HCT116 (cell line): ENCODE data around the gene DNAJC3. TPM values are rescaled to one million over a fixed set of nuclear protein-coding genes. Genes with fewer than 3 reads are reported as not detected.

Source experiments
- ATAC-seq: fragments of 200-7000 bp; cut with Tn5 transposase; 2 replicates; pipeline ENCODE4 v1.9.1; 2020; ENCODE audit warnings: mild to moderate bottlenecking, moderate library complexity
- BruUV-seq: library from RNA; stranded (reverse); fragments of 400-500 nt; replicated peaks from 2 replicates; lab custom pipeline; 2021; lab: Mats Ljungman, UMichigan
- CTCF ChIA-PET: fragments of 300-600 bp; sonication (Branson Sonifier 250); formaldehyde crosslinking; loops from one replicate; lab custom pipeline; 2021; ENCODE audit warnings: antibody characterized with exemption; lab: Charles Lee
- POLR2A ChIA-PET: fragments of 300-600, 350-600 bp; sonication (Branson Sonifier 250); formaldehyde crosslinking; loops from one replicate; lab custom pipeline; 2021; ENCODE audit warnings: antibody characterized with exemption; lab: Charles Lee
- RAD21 ChIA-PET, 2 experiments: fragments of 300-600 bp; sonication (Branson Sonifier 250); formaldehyde crosslinking; loops; one replicate each; lab custom pipeline; 2023; ENCODE audit warnings: low total read pairs in 2 of 2; ENCODE audit not compliant: uncharacterized antibody in 2 of 2, unreplicated experiment in 2 of 2, low non-redundant PET in 1 of 2; lab: Charles Lee
- DNase-seq: peaks from one replicate; pipeline ENCODE4 v3.0.0-alpha.2; 2010; ENCODE audit warnings: low read depth, low spot score
- H2AFZ ChIP-seq: fragments of 200-600 bp; shearing (Covaris generic), sonication (generic); 2 replicates; pipeline ENCODE4 v1.6.1; 2017; ENCODE audit warnings: low read depth, mixed run types, mixed read lengths, antibody characterized with exemption, low read length; ENCODE audit not compliant: poor library complexity, severe bottlenecking
- H3K27ac ChIP-seq: 2 replicates; pipeline ENCODE4 v1.5.1; 2012; ENCODE audit warnings: low read depth, low read length
- H3K27me3 ChIP-seq: fragments of 200-600 bp; sonication (generic); 2 replicates; pipeline ENCODE4 v1.6.1; 2016; ENCODE audit warnings: mixed run types, low read length, mixed read lengths; ENCODE audit not compliant: insufficient read depth
- H3K36me3 ChIP-seq, 2 experiments: fragments of 200-500 bp in 1 of 2; fragments of 200-600 bp in 1 of 2; sonication (Bioruptor generic) in 1 of 2; sonication (generic) in 1 of 2; 2 replicates each; pipeline versions ENCODE4 v1.5.1 to v1.6.1; 2014 to 2016; ENCODE audit warnings: low read length in 2 of 2, inconsistent platforms in 1 of 2, mixed read lengths in 1 of 2, mixed run types in 1 of 2; ENCODE audit not compliant: insufficient read depth in 2 of 2, control insufficient read depth in 1 of 2
- H3K4me1 ChIP-seq, 2 experiments: fragments of 200-600 bp in 1 of 2; sonication (generic) in 1 of 2; 2 replicates each; pipeline versions ENCODE4 v1.5.1 to v1.6.1; 2012 to 2017; ENCODE audit warnings: low read length in 2 of 2, inconsistent platforms in 1 of 2, mild to moderate bottlenecking in 1 of 2, mixed read lengths in 1 of 2, mixed run types in 1 of 2, moderate library complexity in 1 of 2; ENCODE audit not compliant: insufficient read depth in 2 of 2, control insufficient read depth in 1 of 2
- H3K4me2 ChIP-seq: fragments of 200-600 bp; sonication (generic); 2 replicates; pipeline ENCODE4 v1.6.1; 2017; ENCODE audit warnings: mixed run types, low read length, mixed read lengths
- H3K4me3 ChIP-seq, 2 experiments: fragments of 200-600 bp in 1 of 2; sonication (generic) in 1 of 2; replicated peaks in 1 of 2; 2 replicates each; pipeline ENCODE4 v1.5.1; 2011 to 2016; ENCODE audit warnings: low read length in 2 of 2, control low read depth in 1 of 2, low read depth in 1 of 2, mild to moderate bottlenecking in 1 of 2, mixed read lengths in 1 of 2, mixed run types in 1 of 2
- H3K79me2 ChIP-seq: fragments of 200-600 bp; sonication (generic); 2 replicates; pipeline ENCODE4 v1.6.1; 2017; ENCODE audit warnings: mild to moderate bottlenecking, mixed run types, low read length, moderate library complexity, mixed read lengths; ENCODE audit not compliant: insufficient read depth
- H3K9ac ChIP-seq: fragments of 200-600 bp; sonication (generic); 2 replicates; pipeline ENCODE4 v1.6.1; 2016; ENCODE audit warnings: low read length, mixed read lengths
- H3K9me2 ChIP-seq: fragments of 200-600 bp; sonication (generic), shearing (Covaris generic); 2 replicates; pipeline ENCODE4 v1.6.1; 2017; ENCODE audit warnings: mixed run types, mild to moderate bottlenecking, moderate library complexity; ENCODE audit not compliant: insufficient read depth
- H3K9me3 ChIP-seq, 2 experiments: fragments of 200-500 bp in 1 of 2; fragments of 200-600 bp in 1 of 2; sonication (Bioruptor generic) in 1 of 2; sonication (generic) in 1 of 2; 2 replicates each; pipeline ENCODE4 v1.6.1; 2014 to 2017; ENCODE audit warnings: low read length in 2 of 2, mixed read lengths in 2 of 2, inconsistent platforms in 1 of 2, low read depth in 1 of 2, mild to moderate bottlenecking in 1 of 2, mixed run types in 1 of 2, moderate library complexity in 1 of 2; ENCODE audit not compliant: control insufficient read depth in 1 of 2, insufficient read depth in 1 of 2
- H4K20me1 ChIP-seq: fragments of 200-600 bp; sonication (generic), shearing (Covaris generic); 2 replicates; pipeline ENCODE4 v1.6.1; 2017; ENCODE audit warnings: mixed run types, mild to moderate bottlenecking, moderate library complexity; ENCODE audit not compliant: insufficient read depth
- ATF3 ChIP-seq: IDR thresholded peaks from 2 replicates; pipeline ENCODE4 v1.6.1; 2012
- CBX3 ChIP-seq: IDR thresholded peaks from 2 replicates; pipeline ENCODE4 v1.6.1; 2012; ENCODE audit warnings: low read depth
- CEBPB ChIP-seq: IDR thresholded peaks from 2 replicates; pipeline ENCODE4 v1.6.1; 2012; ENCODE audit warnings: low read depth
- CTCF ChIP-seq, 3 experiments: fragments of 200-600 bp in 1 of 3; sonication (generic) in 1 of 3; IDR thresholded peaks in 2 of 3; conservative IDR thresholded peaks in 1 of 3; 2 replicates each; pipeline ENCODE4 v1.5.1; 2012 to 2017; ENCODE audit warnings: low read depth in 2 of 3, low read length in 2 of 3, antibody characterized with exemption in 1 of 3, borderline replicate concordance in 1 of 3, control low read depth in 1 of 3, mild to moderate bottlenecking in 1 of 3, mixed read lengths in 1 of 3, mixed run types in 1 of 3, moderate library complexity in 1 of 3; ENCODE audit not compliant: insufficient read depth in 1 of 3
- EZH2 ChIP-seq: fragments of 200-600 bp; sonication (generic); IDR thresholded peaks from 2 replicates; pipeline ENCODE4 v1.6.1; 2017; ENCODE audit warnings: antibody characterized with exemption, mixed run types
- EZH2phosphoT487 ChIP-seq: fragments of 200-600 bp; IDR thresholded peaks from 2 replicates; pipeline ENCODE4 v1.6.1; 2018; ENCODE audit warnings: antibody characterized with exemption, borderline replicate concordance
- FOSL1 ChIP-seq: IDR thresholded peaks from 2 replicates; pipeline ENCODE4 v1.6.1; 2012; ENCODE audit warnings: low read depth
- JUND ChIP-seq: IDR thresholded peaks from 2 replicates; pipeline ENCODE4 v1.6.1; 2012
- MAX ChIP-seq: IDR thresholded peaks from 2 replicates; pipeline ENCODE4 v1.6.1; 2012
- POLR2A ChIP-seq: IDR thresholded peaks from 2 replicates; pipeline ENCODE4 v1.7.0; 2011; ENCODE audit warnings: borderline replicate concordance; ENCODE audit not compliant: insufficient read depth, insufficient read length; ENCODE audit errors: extremely low read depth
- RAD21 ChIP-seq: IDR thresholded peaks from 2 replicates; pipeline ENCODE4 v1.6.1; 2012; ENCODE audit warnings: low read depth, mild to moderate bottlenecking
- REST ChIP-seq: IDR thresholded peaks from 2 replicates; pipeline ENCODE4 v1.6.1; 2012; ENCODE audit warnings: low read depth
- SP1 ChIP-seq: IDR thresholded peaks from 2 replicates; pipeline ENCODE4 v1.6.1; 2012; ENCODE audit warnings: low read depth
- TCF7L2 ChIP-seq: IDR thresholded peaks from 2 replicates; pipeline ENCODE4 v1.7.0; 2011; ENCODE audit warnings: borderline replicate concordance, inconsistent platforms; ENCODE audit not compliant: insufficient read depth, insufficient read length; ENCODE audit errors: extremely low read depth
- YY1 ChIP-seq: IDR thresholded peaks from 2 replicates; pipeline ENCODE4 v1.6.1; 2011; ENCODE audit warnings: low read length, low read depth, moderate library complexity, mild to moderate bottlenecking; ENCODE audit not compliant: insufficient replicate concordance; ENCODE audit errors: extremely low read depth
- ZBTB33 ChIP-seq: IDR thresholded peaks from 2 replicates; pipeline ENCODE4 v1.6.1; 2011; ENCODE audit warnings: mild to moderate bottlenecking, low read length, moderate library complexity; ENCODE audit not compliant: insufficient replicate concordance; ENCODE audit errors: extremely low read depth
- ZNF274 ChIP-seq: fragments of 200-500 bp; sonication (Bioruptor generic); IDR thresholded peaks from 2 replicates; pipeline ENCODE4 v1.6.1; 2014; ENCODE audit warnings: mild to moderate bottlenecking, low read depth, low read length, inconsistent platforms
- intact Hi-C: fragments of 100-400 bp; cut with micrococcal nuclease; formaldehyde crosslinking; loops from 2 replicates; pipeline ENCODE4 v1.10.0; 2022
- total RNA-seq: library from RNA; stranded (reverse); gene quantifications from one replicate; pipeline ENCODE4 v1.2.1, GENCODE V29; 2021; ENCODE audit not compliant: unreplicated experiment

Gene DNAJC3
- total RNA-seq, 1 experiment from 2014 or later, result 28.5 TPM

- TF ChIP-seq YY1 (no peak), EZH2phosphoT487 (no peak), ZBTB33 (no peak), POLR2A (no peak), JUND (no peak), SP1 (no peak), ZNF274 (no peak), TCF7L2 (no peak), MAX (no peak), CTCF (IDR thresholded peaks at IDR 0.05 in 2 of 3, conservative IDR thresholded peaks at IDR 0.05 in 1 of 3; ENCODE audit: borderline replicate concordance in 1 of 3, insufficient read depth in 1 of 3, low read depth in 2 of 3, low read length in 2 of 3) (no peak), CEBPB (no peak), EZH2 (no peak), CBX3 (no peak), ATF3 (no peak), RAD21 (no peak), REST (no peak), FOSL1 (no peak)
- ChIA-PET POLR2A (no interaction called here), RAD21 (no interaction called here), CTCF (interaction anchor here (1.0 kb wide), 1 partner anchor 12 kb away, joined by 3 read pairs; no protein-coding TSS in a partner anchor)
- Histone ChIP-seq H3K4me1 (no peaks in the 10 kb centered on the region), H3K9me2 (no peaks in the 10 kb centered on the region), H3K27me3 (no peaks in the 10 kb centered on the region), H3K79me2 (no peaks in the 10 kb centered on the region), H2AFZ (no peak overlapping the region), H3K9ac (no peak overlapping the region), H3K4me2 (no peak overlapping the region), H3K36me3 (peaks cover 0 to 4% of the 10 kb centered on the region in 2 experiments; a peak in 1 of 4 replicates), H4K20me1 (no peaks in the 10 kb centered on the region), H3K4me3 (no peak overlapping the region), H3K9me3 (no peaks in the 10 kb centered on the region), H3K27ac (no peak overlapping the region)
- BruUV-seq, result no TSS peak
- no peak for ATAC-seq
- DNase-seq, result no peak
- intact Hi-C loops, result no loop called here
Observed at GRCh38 chr13:95822303-95822702, 145.4 kb downstream of the DNAJC3 start.
